Endometrial microvascular endothelial cells (primary cell): Measurements from ENCODE around the gene PLCB3. TPM values are rescaled to one million over a fixed set of nuclear protein-coding genes. Genes with fewer than 3 reads are reported as not detected.
"Not testable (repeated sequence)": the region's sequence is repeated elsewhere in the genome, so short reads cannot be mapped to it uniquely, and the experiment has no call there.

Source experiments
- in situ Hi-C: cut with HindIII; loops from 2 replicates; pipeline ENCODE4 v1.10.0; 2017; ENCODE audit warnings: low sequenced_read_pairs, low pct_unique_long_range_greater_than_20kb; ENCODE audit errors: inconsistent ontology term
- total RNA-seq: library from RNA; depleted of rRNA; stranded (reverse); fragments of >200 nt; gene quantifications from one replicate; pipeline ENCODE4 v1.2.3, GENCODE V29; 2015; ENCODE audit errors: inconsistent ontology term

The PLCB3 gene
- total RNA-seq, 1 donor from 2014 or later, result 61.8 TPM

DNA sequence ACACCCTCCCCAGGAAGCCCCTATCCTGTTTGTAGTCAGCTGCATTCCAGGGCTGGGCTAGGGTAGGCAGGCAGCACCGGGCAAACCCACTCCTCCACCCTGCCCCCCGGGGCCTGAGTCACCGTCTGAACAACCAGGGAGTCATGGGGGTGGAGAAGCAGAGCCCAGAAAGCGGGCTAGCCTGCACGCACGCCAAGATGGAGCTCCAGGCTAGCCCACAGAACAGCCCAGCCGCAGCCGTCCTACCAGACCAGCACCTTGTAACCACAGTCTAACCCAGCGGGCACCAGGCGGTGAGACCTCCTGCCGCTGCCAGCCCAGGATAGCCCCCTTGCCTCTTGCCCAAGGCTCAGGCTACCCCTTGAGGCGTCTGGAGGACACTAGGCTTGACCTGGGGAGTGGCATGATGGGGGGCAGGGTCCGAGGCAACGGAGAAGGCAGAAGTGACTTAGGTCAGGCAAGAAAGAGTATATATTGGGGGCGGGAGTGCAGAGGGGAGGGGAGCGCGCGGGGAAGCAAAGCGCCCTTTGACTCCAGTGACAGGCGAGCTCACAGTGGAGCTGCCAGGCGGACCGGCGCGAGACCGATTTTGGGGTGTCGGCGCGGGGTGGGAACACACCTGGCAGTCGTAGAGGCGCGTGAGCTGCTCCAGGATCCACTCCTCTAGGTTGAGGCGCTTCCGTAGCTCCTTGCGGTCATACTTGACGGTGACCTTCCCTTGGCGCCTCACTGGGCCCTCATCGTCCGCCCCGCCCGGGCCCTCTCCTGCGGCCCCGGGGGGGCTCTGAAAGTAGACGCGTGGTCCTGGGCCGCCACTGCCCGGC is 5.3 kb upstream of the PLCB3 start:
- in situ Hi-C loops, result no loop called here

DNA sequence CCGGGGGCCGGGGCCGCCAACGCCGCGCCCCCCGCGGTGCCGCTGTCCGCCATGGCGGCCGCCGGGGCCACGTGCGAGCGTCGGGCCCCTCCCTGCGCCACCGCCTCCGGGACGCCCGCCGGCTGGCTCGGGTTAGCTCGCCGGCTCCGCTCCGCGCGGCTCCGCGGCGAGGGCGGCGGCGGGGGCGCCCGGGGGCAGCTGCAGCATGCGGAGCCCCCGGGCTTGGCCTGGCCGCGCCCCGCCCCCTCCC is 4.8 kb upstream of the PLCB3 start:
- in situ Hi-C loops, result not testable (repeated sequence)

DNA sequence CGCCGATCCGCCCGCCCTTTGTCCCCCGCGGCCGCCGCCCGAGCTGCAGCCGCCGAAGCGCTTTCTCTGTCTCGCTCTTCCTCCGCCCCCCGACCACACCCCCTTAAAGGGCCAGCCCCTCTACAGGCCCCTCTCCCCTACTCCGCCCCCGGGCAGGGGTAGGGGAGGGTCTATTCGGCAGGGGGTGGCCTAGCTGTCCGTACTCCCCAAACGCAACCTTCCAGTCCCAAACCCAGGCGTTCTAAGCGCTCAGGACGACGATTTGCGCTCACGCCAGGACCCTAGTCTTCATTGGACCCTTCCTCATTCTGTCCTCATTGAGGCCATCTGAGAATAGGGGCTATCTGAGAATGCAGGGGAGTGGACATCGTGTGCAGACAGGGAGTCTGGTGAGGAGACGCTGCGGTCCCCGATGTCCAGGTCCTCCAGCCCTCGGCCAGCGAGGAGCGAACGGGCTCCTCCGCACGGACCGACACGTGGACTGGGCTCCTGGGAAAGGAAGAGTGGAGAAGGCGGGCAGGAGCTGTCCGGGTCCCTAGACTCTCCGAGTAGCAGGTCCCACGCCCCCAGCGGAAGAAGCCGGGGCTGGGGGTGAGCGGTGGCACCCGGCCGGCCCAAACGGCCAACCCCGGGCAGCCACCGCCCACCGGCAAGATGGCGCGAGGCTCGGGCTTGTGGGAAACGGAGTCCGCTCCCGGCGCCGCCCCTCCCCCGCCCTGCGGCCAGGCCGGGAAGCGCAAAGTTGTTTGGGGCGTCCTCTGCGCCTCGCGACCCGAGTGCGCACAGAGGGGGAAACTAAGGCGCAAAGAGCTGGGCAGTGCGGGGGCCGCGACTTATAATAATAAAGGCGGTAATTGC is 4.2 kb upstream of the PLCB3 start, which contains the start of gene PPP1R14B:
Gene PPP1R14B (minus strand): TSS at position 73 of the 858 bp plus-strand sequence. CDS start 270 bp downstream, outside the sequence.
- in situ Hi-C loops, result no loop called here

DNA sequence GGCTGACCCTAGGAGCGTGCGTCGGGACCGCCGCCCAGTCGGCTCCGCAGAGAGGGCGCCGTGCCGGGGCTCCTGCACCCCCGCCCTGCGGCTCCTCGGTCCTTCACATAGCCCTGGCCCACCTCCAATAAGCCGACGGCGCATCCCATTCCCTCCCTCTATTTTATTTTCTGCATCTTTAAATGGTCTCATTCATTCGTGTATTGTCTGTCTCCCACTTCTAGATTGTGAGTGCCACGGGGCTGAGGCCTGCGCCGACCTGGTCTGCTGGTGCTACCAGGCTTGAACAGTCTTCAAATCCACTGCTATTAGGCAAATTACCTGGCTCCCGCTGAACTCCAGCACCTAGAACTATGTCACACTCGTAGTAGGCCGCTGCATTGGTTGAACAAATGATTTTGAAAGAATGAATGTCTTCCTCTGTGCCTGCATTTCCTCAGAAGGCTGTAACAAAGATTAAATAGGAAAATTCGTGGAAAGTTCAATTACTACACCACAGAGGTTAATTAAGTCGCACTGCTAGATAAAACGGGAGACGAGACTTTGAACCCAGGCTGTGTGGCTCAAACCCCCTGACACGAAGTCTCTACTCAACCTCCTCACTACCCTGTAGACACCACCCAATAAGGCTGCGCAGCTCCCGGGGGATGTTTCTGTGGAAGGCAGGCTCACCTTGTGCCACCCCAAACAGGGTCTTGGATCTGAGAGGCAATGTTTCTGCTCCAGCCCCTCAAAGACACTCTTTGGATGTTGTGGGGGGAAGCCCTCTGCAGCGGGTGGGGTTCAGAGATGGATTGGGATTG is 3.4 kb upstream of the PLCB3 start:
- in situ Hi-C loops, result no loop called here

DNA sequence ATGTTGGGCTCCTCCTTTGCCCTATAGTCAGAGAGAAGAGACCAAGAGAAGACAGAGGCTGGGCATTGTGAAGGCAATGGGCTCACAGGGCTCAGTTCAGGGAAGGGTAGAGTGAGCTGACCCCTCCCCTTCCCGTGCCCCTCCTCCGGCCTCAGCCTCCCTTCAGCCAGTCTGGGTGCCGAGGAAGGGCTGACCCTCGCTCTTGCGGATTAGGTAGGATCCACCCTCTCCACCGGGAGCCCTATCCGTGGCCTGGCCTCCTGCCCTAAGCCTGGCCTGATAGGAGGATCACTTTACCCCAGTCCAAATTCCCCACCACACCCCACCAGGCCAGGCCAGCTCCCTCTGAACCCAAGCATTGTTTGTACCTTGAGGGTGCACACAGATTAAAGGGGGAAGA is 2.8 kb upstream of the PLCB3 start:
- in situ Hi-C loops, result no loop called here

DNA sequence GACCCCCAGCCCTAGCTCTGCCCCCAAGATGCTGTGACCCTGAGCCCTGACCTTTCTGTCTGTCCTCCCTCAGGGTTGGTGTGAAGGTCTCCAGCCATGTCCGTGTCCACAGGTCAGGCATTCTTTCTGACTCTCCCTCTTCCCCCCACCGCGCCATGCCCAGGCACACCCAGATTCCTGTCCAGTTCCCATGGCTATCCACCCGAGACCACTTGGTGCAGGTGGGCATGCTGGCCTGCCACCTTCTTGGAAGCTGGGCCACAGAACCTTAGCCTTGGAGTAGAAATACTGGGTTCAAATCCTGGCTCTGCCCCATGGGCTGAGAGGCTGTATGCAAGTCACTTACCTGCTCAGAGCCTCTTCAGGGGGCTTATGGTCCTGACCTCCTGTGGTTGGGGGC is 2.3 kb upstream of the PLCB3 start:
- in situ Hi-C loops, result no loop called here

DNA sequence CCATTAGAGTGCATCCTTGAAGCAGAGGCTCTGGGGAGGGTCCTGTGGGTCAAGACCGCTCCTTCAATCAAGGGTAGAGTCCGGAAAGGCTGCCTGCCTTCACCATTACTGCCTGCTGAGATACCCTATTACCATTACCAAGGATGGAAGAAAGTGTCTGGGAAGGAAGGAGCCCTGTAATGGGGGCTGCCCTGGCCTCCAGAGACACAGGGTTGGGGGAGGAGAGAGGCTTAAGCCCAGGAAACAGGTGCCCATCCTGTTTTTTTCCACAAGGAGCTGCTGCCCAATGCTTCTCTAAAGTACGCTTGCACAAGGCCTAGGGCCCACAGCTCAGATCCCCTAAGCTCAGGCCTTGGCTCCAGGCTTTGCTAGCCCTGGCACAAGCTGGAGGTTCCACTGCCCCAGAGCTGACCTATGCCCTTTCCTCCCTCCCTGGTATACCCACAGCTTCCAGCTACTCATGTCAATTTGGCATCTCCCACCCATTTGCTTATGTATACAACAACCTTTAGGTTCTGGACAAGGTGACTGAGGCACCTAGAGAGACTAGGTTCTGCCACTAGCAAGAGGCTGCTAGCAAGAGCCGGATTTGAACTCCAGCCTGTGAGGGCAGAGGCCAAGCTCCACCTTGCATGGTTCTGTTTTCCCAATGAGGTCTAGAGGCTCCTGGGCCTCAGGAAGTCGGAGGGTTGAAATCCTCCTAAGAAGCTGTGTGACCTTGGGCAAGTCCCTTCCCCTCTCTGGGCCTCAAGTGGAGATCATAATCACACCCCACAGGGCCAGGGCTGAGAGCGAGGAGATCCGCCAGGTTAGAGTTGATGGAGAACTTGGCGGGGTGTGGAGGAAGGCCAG is 1.5 kb upstream of the PLCB3 start:
- in situ Hi-C loops, result no loop called here

DNA sequence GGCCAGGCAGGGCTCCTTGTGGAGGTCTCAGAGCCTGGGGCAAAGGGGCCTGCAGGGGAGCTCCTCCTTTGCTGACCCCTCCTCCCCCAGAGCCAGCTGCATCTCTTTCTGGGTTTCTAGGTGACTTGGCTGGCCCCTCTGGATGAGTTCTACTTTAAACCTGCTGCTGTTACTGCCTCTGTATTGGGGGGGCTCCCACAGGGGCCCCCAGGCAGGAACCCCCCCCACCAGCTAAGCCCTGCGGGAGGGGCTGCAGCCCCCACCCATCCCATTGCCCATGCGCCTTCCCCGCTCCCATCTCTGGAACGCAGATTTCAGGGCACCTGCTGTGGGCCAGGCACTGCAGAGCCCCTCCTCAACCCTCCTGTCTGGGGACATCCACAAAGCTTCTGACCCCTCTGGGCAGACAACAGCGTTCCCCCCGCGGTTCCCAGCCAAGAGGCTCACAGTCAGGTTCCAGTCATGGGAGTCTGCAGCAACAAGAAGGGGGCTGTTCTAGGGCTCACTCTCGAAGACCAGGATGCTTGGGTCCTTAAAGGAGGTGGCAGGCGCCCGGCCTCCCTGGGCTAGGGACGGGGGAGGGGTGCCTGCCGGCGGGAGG is 815 bp upstream of the PLCB3 start:
- in situ Hi-C loops, result no loop called here

DNA sequence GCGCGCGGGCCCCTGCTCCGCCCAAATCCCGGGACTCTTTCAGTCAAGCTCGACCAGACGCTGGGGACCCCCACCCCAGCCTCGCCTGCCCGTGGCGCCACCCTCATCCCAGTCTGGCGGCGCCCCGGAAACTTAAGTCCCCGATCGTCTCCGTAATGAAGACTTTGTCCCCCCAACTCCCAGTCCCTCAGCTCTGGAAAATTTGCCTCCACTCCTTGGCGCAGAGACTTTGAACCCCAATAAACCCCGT is 348 bp downstream of the PLCB3 start:
- in situ Hi-C loops, result no loop called here

DNA sequence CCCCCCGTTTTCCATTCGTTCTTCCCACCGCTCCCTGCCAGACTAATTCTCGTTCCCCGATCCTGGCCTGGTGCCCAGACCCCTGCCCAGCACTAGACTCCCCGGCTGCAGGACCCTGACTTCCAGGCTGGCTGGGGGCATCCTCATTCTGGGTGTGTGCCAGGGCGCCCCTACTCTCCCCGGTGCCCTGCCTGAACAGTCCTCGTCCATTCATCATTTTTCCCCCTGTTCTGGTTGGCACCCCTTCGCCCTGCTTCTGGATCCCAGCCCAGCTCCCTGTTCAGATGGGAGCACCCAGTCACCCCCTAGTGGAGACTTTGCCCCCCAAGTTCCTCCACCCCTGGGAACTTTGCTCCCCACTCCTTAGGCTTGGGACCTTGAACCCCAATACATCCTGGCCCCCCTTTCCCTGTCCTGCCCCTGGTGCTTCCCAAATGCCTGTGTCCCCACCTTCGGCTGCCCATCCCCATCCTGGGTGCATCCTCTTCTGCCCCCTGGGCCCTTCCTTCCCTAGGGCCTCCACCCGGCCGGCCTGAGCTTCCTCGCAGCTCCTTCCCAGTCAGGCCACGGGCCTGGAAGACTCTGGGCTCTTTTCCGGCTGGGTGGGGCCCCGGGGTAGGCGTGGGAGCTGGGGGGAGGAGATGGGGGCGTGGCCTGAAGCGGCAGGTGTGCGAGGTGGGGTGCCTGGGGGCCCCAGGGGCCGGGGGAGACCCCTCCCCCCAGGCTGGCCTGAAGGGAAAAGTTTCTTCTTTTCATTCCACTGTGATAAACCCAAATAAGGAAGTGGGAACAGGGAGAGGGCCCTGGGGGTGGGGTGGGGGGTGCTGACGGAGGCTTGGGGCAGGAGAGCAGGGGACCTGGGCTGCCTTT is 908 bp downstream of the PLCB3 start:
- in situ Hi-C loops, result no loop called here

DNA sequence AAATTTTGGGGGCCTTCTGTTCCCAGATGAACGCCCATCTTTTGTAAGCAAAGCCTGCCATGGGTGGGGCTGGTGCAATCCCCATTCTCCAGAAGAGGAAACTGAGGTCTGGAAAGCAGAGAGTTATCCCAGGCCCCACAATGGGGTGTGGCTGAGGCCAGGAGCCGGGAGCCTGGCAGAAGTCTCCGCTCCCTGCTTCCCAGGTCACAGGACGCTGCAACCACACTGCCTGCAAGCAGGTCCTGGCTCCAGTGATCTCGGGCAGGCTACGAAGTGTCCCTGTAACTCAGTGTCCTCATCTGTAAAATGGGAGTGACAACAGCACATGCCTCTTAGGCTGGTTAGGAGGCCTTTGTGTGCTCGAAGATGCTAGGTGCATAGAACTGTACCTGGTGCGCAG is 1.7 kb downstream of the PLCB3 start:
- in situ Hi-C loops, result no loop called here

DNA sequence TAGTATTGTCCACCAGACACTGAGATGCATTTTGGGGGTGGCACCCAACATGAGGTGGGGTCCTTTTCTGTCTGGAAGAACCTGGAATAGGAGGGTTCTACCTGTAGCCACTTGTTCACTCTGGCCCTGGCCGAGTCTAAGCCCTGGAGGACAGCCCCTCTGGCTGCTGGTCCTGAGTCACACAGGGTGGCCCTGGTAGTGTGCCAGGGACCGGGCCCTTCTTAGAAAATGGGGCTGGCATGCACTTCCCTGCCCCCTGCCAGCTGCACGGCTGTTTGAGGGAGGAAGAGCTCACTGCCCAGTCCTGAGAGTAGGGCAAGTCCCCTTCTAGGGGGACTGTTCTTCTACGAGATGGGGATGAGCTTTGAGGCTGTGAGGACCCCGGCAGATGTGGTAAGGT is 2.2 kb downstream of the PLCB3 start:
- in situ Hi-C loops, result no loop called here

DNA sequence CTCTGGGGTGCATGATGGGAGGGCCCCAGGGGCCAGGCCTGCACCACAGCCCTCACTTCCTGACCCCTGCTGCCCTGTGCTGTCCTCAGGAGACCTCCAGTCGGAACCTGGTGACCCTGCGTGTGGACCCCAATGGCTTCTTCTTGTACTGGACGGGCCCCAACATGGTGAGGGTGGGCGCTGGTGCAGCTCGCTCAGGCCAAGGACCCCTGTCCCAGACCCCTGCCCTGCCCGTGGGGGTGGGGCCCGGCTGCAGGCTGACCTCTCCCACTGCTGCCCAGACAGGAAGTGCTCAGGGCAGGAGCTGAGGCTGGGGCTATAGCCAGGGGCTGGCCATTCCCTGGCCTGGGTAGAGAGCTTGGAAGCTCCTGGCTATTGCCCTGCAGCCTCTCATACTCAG is 3.0 kb downstream of the PLCB3 start:
- in situ Hi-C loops, result no loop called here

DNA sequence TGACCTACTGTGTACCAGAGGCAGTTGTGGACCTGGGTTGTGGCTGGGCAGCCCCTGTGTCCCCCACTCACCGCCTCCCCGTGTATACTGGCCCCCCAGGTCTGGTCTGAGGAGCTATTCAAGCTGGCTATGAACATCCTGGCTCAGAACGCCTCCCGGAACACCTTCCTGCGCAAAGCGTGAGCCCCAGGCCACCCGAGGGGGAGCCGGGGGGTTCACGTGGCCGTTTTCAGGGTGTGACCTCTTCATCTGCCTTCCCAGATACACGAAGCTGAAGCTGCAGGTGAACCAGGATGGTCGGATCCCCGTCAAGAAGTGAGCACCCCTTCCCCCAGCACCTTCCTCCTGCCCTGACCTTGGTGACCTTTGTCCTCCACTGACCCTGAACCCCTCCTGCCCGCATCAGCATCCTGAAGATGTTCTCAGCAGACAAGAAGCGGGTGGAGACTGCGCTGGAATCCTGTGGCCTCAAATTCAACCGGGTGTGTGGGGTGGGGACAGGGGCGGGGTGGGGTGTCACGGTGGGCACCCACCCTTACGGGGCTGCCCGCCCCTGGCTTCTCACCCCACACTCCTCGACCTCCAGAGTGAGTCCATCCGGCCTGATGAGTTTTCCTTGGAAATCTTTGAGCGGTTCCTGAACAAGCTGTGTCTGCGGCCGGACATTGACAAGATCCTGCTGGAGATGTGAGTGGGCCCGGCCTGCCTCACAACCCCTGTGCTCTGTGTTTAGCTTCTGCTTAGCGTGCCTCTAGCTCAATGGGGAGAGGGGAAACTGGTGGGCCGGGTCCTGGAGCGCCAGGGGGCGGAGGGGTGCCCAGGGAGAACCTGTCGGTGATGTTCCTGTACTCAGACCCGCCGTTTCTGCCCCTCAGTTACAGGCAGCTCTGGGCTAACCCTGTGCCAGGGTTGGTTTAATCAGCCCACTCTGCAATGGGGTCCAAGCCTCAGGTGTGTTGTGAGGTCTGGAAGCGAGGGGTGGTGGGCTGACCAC is 4.1 kb downstream of the PLCB3 start:
- in situ Hi-C loops, result no loop called here

DNA sequence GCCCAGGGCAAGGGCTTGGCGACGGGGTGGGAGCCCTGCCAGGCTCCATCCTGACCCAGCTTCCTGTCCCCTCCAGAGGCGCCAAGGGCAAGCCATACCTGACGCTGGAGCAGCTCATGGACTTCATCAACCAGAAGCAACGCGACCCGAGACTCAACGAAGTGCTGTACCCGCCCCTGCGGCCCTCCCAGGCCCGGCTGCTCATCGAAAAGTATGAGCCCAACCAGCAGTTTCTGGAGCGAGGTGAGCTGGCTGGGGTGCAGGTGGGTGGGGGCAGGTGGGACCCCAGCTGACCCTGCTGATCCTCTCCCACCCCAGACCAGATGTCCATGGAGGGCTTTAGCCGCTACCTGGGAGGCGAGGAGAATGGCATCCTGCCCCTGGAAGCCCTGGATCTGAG is 5.0 kb downstream of the PLCB3 start:
- in situ Hi-C loops, result no loop called here

DNA sequence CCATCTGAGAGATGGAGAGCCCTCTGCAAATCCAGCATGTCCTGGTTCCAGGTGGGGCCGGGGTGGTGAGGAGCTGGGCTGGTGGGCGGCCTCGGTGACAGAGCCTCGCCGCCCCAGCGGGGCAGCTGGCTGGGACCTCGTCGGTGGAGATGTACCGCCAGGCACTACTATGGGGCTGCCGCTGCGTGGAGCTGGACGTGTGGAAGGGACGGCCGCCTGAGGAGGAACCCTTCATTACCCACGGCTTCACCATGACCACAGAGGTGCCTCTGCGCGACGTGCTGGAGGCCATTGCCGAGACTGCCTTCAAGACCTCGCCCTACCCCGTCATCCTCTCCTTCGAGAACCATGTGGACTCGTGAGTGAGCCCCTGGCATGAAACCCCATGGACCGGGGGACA is 7.0 kb downstream of the PLCB3 start:
- in situ Hi-C loops, result no loop called here
